Measurements from ENCODE around the gene NMUR1. TPM values are rescaled to one million over a fixed set of nuclear protein-coding genes. Genes with fewer than 3 reads are reported as not detected.

Gene NMUR1
- total RNA-seq, 1 experiment from 2014 or later, result not detected

DNA sequence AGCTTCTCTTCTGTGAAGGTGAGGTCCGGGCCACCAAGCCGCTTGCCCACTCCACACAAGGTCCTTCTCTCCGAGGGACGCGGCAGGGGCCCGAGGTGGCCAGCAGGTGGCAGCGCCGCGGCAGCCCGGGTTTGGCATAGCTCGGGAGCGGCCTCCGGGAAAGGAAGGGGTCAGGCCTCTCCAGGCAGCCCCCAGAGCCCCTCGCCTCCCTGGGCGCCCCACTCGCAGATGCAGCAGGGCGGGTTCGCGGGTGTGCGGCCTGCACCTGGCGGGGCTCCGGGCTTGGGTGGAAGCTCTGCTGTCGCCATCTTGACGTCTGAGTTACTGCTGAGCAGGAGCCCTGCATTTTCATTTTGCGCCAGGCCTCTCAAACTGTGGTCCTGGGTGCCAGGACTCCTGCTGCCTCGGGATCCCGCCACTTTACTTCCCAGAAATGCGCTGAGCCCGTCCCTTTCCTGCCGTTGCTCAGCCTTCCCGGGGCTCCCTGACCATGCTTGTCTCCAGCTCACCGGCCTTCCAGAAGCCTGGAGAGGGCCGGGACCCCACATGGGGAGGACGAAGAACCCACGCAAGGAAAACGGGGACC, 47.3 kb downstream of the NMUR1 start:
- H3K36me3 ChIP-seq, result no peaks in the 10 kb centered on the region
- H3K27me3 ChIP-seq, result no peaks in the 10 kb centered on the region
- H3K9me3 ChIP-seq, result no peaks in the 10 kb centered on the region
- DNase-seq, result peak; percentile 49
- H3K4me3 ChIP-seq, result no peak overlapping the region

- no peaks in the 10 kb centered on the region for H3K9me3 ChIP-seq
- H3K4me3 ChIP-seq, result no peak overlapping the region
- H3K36me3 ChIP-seq, result no peaks in the 10 kb centered on the region
- no peaks in the 10 kb centered on the region for H3K27me3 ChIP-seq
- DNase-seq, result no peak
Observed at GRCh38 chr2:231480781-231481180, 49.5 kb downstream of the NMUR1 start.

DNA sequence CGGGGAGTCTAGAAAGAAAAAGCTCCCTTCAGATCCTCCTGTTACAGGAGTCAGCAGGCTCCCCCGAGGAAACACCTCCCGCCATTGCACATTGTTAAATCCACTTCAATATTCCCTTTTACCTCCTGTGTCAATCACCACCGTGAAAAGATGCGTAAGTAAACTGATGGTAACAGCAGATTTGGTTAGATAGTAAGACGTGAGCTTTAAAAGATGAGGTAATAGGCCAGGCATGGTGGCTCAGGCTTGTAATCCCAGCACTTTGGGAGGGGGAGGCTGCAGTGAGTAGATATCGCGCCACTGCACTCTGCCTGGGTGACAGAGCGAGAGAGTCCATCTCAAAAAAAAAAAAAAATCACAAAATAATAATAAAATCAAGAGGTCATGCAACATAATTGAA, 50.8 kb downstream of the NMUR1 start:
- no peaks in the 10 kb centered on the region for H3K27me3 ChIP-seq
- no peaks in the 10 kb centered on the region for H3K36me3 ChIP-seq
- H3K9me3 ChIP-seq, result no peaks in the 10 kb centered on the region
- no peak for DNase-seq
- H3K4me3 ChIP-seq, result no peak overlapping the region

GRCh38 chr2:231476920-231477319, 53.3 kb downstream of the NMUR1 start:
- Histone ChIP-seq H3K36me3 (no peaks in the 10 kb centered on the region), H3K9me3 (no peaks in the 10 kb centered on the region), H3K4me3 (no peak overlapping the region), H3K27me3 (no peaks in the 10 kb centered on the region)
- no peak for DNase-seq

DNA sequence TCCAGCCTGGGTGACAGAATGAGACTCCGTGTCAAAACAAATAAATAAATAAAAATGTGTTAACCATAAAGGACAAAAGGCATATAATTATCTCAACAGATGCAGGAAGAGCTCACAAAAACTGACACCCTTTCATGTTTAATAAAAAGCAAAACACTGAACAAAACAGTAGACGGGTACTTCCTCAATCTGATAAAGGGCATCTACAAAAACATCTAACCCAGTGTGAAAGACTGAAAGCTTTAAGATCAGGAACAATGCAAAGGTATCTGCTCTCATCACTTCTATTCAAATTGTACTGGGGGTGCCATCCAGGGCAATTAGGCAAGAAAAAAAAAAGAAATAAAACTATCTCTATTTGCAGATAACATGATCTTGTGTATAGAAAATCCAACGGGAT, 54.3 kb downstream of the NMUR1 start:
- H3K4me3 ChIP-seq, result no peak overlapping the region
- no peaks in the 10 kb centered on the region for H3K27me3 ChIP-seq
- DNase-seq, result no peak
- no peaks in the 10 kb centered on the region for H3K9me3 ChIP-seq
- no peaks in the 10 kb centered on the region for H3K36me3 ChIP-seq

Other genes with a start within 250 kb of the NMUR1 start
- 0.23 TPM in 1 of 2 replicates, not detected in the other for gene B3GNT7, start 134.7 kb downstream of the NMUR1 start, total RNA-seq (2014; rRNA removed; shearing (Covaris generic); ENCODE audit: low replicate concordance)
- gene NCL, start 66.0 kb downstream of the NMUR1 start, total RNA-seq (2014; rRNA removed; shearing (Covaris generic); ENCODE audit: low replicate concordance), result 176 and 228 TPM in 2 replicates
- not detected in 2 replicates for gene TEX44, start 62.4 kb upstream of the NMUR1 start, total RNA-seq (2014; rRNA removed; shearing (Covaris generic); ENCODE audit: low replicate concordance)
- 1,493 and 1,533 TPM in 2 replicates for gene PTMA, start 178.1 kb upstream of the NMUR1 start, total RNA-seq (2014; rRNA removed; shearing (Covaris generic); ENCODE audit: low replicate concordance)